B cell (primary cell): ENCODE data around the gene HPS6.

ENCODE experiments used
- CTCF ChIP-seq: fragments of 200-600 bp; IDR thresholded peaks from one replicate; pipeline ENCODE4 v1.8.0; 2022; ENCODE audit warnings: antibody characterized with exemption, mild to moderate bottlenecking
- EZH2 ChIP-seq: IDR thresholded peaks from 2 replicates; pipeline ENCODE4 v1.6.1; 2012; ENCODE audit warnings: borderline replicate concordance, low read depth, mild to moderate bottlenecking, moderate library complexity, low read length; ENCODE audit not compliant: insufficient read depth, poor library complexity, severe bottlenecking

GRCh38 chr10:102024799-102025198, 40.4 kb upstream of the HPS6 start:
- no peak for TF ChIP-seq CTCF
- TF ChIP-seq EZH2: no peak
